ENCODE measurements around the gene ADAM22. TPM values are rescaled to one million over a fixed set of nuclear protein-coding genes. Genes with fewer than 3 reads are reported as not detected.

The ADAM22 gene
- total and polyA plus RNA-seq, 9 donors: 1.0 to 18.0 (median 5.5) TPM

DNA sequence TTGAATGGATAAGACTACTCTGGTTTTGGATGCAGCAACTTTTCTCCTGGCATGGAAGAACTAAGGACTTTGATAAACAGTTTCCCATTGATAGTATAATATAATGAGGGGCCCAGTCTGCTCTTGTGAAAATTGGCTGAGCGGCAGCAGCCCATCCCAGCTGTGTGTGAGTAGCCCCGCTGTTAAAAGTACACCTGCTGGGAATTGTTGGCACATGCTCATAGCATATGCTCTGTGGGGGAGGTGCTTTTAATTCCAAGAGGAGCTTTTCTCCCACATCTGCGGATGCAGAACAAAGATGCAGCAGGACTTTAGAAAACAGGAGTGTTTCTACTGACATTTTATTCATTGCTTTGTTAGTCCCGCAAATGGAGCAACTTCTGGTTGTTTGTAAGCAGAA lies 266.7 kb downstream of the ADAM22 start:
- TF ChIP-seq EP300 (IDR thresholded peaks at IDR 0.05): no peak
- TF ChIP-seq POLR2A (IDR thresholded peaks at IDR 0.05): no peak
- no peak for TF ChIP-seq CTCF (IDR thresholded peaks at IDR 0.05)
- Histone ChIP-seq H3K27me3 (no peaks in the 10 kb centered on the region), H3K9me3 (no peaks in the 10 kb centered on the region), H3K4me1 (ENCODE audit: insufficient read depth) (no peaks in the 10 kb centered on the region), H3K27ac (no peak overlapping the region), H3K36me3 (no peaks in the 10 kb centered on the region), H3K4me3 (no peak overlapping the region)
- intact Hi-C loops (cut with DNase I): no loop called here
- WGBS, 3 donors: 25 to 40% (median 33%) methylated on average over 4 of the region's 4 CpGs
- DNase-seq: no peak

DNA sequence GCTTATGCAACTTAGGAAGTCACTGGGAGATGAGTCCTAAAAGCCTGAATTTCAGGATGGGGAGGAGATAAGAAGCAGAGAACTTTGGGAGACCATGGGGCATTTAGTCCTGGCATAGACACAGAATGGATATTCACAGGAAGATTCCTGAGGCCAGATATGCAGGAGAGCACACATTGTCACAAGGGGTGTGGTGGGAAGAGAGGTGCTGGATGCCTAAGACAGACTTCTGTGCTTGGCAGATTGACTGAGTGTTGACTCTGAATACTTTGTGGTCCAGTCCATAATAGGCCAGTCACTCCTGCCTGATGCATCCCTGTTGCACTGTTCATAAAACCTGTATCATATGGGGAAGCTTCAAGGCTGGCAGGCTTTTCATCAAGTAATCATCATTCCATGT lies 267.3 kb downstream of the ADAM22 start:
- no peak overlapping the region for H3K27ac ChIP-seq
- no peak for DNase-seq

GRCh38 chr7:88202278-88202677 lies 268.2 kb downstream of the ADAM22 start:
- H3K27ac ChIP-seq: no peak overlapping the region
- intact Hi-C loops (cut with DNase I): no loop called here

More for the DNA sequence above, 267.3 kb downstream of the ADAM22 start:
- Histone ChIP-seq H3K9me3 (no peaks in the 10 kb centered on the region), H3K36me3 (no peaks in the 10 kb centered on the region), H3K4me1 (ENCODE audit: insufficient read depth) (no peaks in the 10 kb centered on the region), H3K4me3 (no peak overlapping the region), H3K27me3 (no peaks in the 10 kb centered on the region)
- intact Hi-C loops (cut with DNase I): no loop called here
- TF ChIP-seq CTCF (IDR thresholded peaks at IDR 0.05): no peak
- no peak for TF ChIP-seq POLR2A (IDR thresholded peaks at IDR 0.05)
- no peak for TF ChIP-seq EP300 (IDR thresholded peaks at IDR 0.05)

DNA sequence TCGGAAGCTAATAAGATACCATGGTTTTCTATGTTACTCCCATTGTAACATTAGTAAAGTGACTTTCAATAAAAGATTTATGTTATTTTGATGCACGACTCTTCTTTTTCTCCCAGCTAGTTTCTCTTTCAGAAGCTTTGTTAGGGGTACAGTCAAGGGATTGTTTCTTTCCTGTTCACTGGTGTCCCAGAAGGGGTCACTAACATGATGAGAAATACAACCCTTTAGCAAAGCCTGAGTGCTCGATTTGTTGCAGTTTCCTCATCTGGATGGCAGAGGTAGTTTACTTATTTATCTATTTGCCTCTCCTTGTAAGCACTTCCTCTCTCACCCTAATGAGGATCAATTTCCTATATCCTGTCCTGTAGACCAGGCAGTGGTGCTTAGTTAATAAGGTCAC lies 268.7 kb downstream of the ADAM22 start:
- Histone ChIP-seq H3K9me3 (no peaks in the 10 kb centered on the region), H3K27ac (no peak overlapping the region), H3K4me3 (no peak overlapping the region), H3K36me3 (no peaks in the 10 kb centered on the region), H3K4me1 (ENCODE audit: insufficient read depth) (no peaks in the 10 kb centered on the region), H3K27me3 (no peaks in the 10 kb centered on the region)
- TF ChIP-seq POLR2A (IDR thresholded peaks at IDR 0.05): no peak
- no peak for TF ChIP-seq CTCF (IDR thresholded peaks at IDR 0.05)
- TF ChIP-seq EP300 (IDR thresholded peaks at IDR 0.05): no peak
- no peak for DNase-seq
- 81 to 84% (median 81%) methylated on average over 3 of the region's 3 CpGs for WGBS, 3 donors
- intact Hi-C loops (cut with DNase I): no loop called here

More at GRCh38 chr7:88202278-88202677, 268.2 kb downstream of the ADAM22 start:
- DNase-seq: no peak
- H3K4me1 ChIP-seq (ENCODE audit: insufficient read depth): no peaks in the 10 kb centered on the region
- H3K36me3 ChIP-seq: no peaks in the 10 kb centered on the region
- H3K9me3 ChIP-seq: no peaks in the 10 kb centered on the region
- H3K27me3 ChIP-seq: no peaks in the 10 kb centered on the region
- WGBS, 3 donors: 73 to 86% (median 82%) methylated on average over 5 of the region's 5 CpGs
- TF ChIP-seq POLR2A (IDR thresholded peaks at IDR 0.05) (no peak), EP300 (IDR thresholded peaks at IDR 0.05) (no peak), CTCF (IDR thresholded peaks at IDR 0.05) (no peak)
- no peak overlapping the region for H3K4me3 ChIP-seq

- Histone ChIP-seq H3K9me3 (no peaks in the 10 kb centered on the region), H3K4me3 (no peak overlapping the region), H3K36me3 (no peaks in the 10 kb centered on the region), H3K4me1 (ENCODE audit: insufficient read depth) (no peaks in the 10 kb centered on the region), H3K27ac (no peak overlapping the region), H3K27me3 (no peaks in the 10 kb centered on the region)
- DNase-seq: no peak
- intact Hi-C loops (cut with DNase I): no loop called here
- no peak for TF ChIP-seq CTCF (IDR thresholded peaks at IDR 0.05)
- no peak for TF ChIP-seq EP300 (IDR thresholded peaks at IDR 0.05)
- TF ChIP-seq POLR2A (IDR thresholded peaks at IDR 0.05): no peak
- WGBS, 3 donors: 96 to 97% (median 97%) methylated on average over 4 of the region's 4 CpGs
Measured at GRCh38 chr7:88203401-88203800, 269.4 kb downstream of the ADAM22 start.

Measured in ovary (tissue), 9 donors.